ENCODE measurements around the gene STRN3. TPM values are rescaled to one million over a fixed set of nuclear protein-coding genes. Genes with fewer than 3 reads are reported as not detected.
"Not testable (repeated sequence)": the region's sequence is repeated elsewhere in the genome, so short reads cannot be mapped to it uniquely, and the experiment has no call there.

STRN3 gene
- total RNA-seq, 1 donor from 2014 or later, result 58.1 TPM

DNA sequence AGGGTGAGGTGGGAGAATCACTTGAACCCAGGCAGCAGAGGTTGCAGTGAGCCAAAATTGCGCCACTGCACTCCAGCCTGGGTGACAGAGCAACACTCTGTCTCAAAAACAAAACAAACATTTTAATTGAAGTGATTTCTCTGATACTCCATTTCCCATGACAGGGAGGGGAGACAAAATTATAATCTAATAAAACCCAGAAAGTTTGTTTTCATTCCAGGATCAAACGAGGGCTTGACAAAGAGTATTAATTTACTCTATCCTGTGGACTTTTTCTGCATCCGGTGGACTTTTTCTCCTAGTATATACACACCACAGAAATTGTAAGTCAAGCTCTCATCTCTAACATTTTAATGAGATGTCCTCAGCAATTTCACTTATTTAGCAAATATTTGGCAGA, 15.2 kb downstream of the STRN3 start:
- DNase-seq, result no peak
- Mint-ChIP-seq H3K9me3 (ENCODE audit: unreplicated experiment) (no peaks in the 10 kb centered on the region), H3K27ac (ENCODE audit: unreplicated experiment) (no peak overlapping the region), H3K4me3 (ENCODE audit: unreplicated experiment) (no peak overlapping the region), H3K27me3 (ENCODE audit: unreplicated experiment) (no peaks in the 10 kb centered on the region), H3K4me1 (ENCODE audit: low read depth, unreplicated experiment) (no peaks in the 10 kb centered on the region), H3K36me3 (ENCODE audit: unreplicated experiment) (no peaks in the 10 kb centered on the region)
- TF ChIP-seq, protein P1, sequence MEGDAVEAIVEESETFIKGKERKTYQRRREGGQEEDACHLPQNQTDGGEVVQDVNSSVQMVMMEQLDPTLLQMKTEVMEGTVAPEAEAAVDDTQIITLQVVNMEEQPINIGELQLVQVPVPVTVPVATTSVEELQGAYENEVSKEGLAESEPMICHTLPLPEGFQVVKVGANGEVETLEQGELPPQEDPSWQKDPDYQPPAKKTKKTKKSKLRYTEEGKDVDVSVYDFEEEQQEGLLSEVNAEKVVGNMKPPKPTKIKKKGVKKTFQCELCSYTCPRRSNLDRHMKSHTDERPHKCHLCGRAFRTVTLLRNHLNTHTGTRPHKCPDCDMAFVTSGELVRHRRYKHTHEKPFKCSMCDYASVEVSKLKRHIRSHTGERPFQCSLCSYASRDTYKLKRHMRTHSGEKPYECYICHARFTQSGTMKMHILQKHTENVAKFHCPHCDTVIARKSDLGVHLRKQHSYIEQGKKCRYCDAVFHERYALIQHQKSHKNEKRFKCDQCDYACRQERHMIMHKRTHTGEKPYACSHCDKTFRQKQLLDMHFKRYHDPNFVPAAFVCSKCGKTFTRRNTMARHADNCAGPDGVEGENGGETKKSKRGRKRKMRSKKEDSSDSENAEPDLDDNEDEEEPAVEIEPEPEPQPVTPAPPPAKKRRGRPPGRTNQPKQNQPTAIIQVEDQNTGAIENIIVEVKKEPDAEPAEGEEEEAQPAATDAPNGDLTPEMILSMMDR (IDR thresholded peaks at IDR 0.05; ENCODE audit: partially characterized antibody, unreplicated experiment), result no peak

DNA sequence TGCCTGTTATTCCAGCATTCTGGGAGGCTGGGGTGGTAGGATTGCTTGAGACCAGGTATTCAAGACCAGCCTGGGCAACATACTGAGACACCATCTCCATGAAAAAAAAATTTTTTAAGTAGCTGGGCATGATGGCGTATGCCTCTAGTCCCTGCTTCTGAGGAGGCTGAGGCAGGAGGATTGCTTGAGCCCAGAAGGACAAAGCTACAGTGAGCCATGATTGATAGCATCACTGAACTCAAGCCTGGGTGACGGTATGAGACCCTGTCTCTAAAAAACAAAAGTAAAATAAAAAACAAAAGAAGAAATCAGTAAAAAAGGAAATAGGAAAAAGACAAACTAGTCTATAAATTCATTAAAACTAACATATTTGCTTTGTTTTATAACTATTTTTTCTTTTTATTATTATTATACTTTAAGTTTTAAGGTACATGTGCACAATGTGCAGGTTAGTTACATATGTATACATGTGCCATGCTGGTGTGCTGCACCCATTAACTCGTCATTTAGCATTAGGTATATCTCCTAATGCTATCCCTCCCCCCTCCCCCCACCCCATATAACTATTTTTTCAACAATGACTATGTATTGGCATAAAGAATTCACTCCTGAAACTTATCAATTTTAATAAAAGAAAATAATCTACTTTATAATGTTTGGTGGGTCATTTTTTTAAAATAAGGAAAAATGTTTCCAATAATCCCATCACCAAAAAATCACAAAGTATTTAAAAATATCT, 16.2 kb downstream of the STRN3 start:
- H3K27ac Mint-ChIP-seq (ENCODE audit: unreplicated experiment), result no peak overlapping the region
- no peaks in the 10 kb centered on the region for H3K9me3 Mint-ChIP-seq (ENCODE audit: unreplicated experiment)
- TF ChIP-seq, protein P1 (IDR thresholded peaks at IDR 0.05; ENCODE audit: partially characterized antibody, unreplicated experiment), result no peak
- no peaks in the 10 kb centered on the region for H3K36me3 Mint-ChIP-seq (ENCODE audit: unreplicated experiment)
- no peaks in the 10 kb centered on the region for H3K27me3 Mint-ChIP-seq (ENCODE audit: unreplicated experiment)
- no peak overlapping the region for H3K4me3 Mint-ChIP-seq (ENCODE audit: unreplicated experiment)
- H3K4me1 Mint-ChIP-seq (ENCODE audit: low read depth, unreplicated experiment), result no peaks in the 10 kb centered on the region
- no peak for DNase-seq

DNA sequence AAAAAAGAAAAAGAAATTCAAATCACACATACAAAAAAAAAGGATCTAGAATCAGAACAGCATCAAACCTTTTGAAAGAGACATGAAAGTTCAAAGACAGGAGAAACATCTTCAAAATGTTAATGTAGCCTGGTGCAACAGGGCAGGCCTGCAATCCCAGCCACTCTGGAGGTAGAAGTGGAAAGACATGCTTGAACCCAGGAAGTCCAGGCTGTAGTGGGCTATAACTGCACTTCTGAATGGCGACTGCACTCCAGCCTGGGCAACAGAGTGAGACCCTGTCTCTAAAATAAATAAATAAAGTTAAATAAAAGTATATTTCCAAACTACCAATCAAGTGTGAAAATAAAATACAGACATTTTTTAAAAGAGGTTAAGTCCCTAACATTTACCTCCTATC, 19.5 kb downstream of the STRN3 start:
- Mint-ChIP-seq H3K4me3 (ENCODE audit: unreplicated experiment) (no peak overlapping the region), H3K36me3 (ENCODE audit: unreplicated experiment) (no peaks in the 10 kb centered on the region), H3K27ac (ENCODE audit: unreplicated experiment) (no peak overlapping the region), H3K4me1 (ENCODE audit: low read depth, unreplicated experiment) (no peaks in the 10 kb centered on the region), H3K9me3 (ENCODE audit: unreplicated experiment) (no peaks in the 10 kb centered on the region), H3K27me3 (ENCODE audit: unreplicated experiment) (no peaks in the 10 kb centered on the region)
- TF ChIP-seq, protein P1 (IDR thresholded peaks at IDR 0.05; ENCODE audit: partially characterized antibody, unreplicated experiment), result no peak
- DNase-seq, result no peak

DNA sequence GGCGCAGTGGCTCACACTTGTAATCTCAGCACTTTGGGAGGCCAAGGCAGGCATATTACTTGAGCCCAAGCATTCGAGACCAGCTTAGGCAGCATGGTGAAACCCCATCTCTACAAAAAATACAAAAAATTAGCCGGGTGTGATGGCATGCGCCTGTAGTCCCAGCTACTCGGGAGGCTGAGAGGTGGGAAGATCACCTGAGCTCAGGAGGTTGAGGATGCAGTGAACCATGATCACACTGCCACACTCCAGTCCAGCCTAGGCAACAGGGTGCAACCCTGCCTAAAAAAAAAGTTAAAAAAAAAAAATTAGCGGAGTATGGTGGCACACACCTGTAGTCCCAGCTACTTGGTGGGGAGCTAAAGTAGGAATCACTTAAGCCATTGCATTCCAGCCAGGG, 22.2 kb downstream of the STRN3 start:
- H3K27me3 Mint-ChIP-seq (ENCODE audit: unreplicated experiment); H3K9me3 Mint-ChIP-seq (ENCODE audit: unreplicated experiment); H3K4me3 Mint-ChIP-seq (ENCODE audit: unreplicated experiment); H3K4me1 Mint-ChIP-seq (ENCODE audit: low read depth, unreplicated experiment); DNase-seq; H3K36me3 Mint-ChIP-seq (ENCODE audit: unreplicated experiment); H3K27ac Mint-ChIP-seq (ENCODE audit: unreplicated experiment): not testable (repeated sequence)

DNA sequence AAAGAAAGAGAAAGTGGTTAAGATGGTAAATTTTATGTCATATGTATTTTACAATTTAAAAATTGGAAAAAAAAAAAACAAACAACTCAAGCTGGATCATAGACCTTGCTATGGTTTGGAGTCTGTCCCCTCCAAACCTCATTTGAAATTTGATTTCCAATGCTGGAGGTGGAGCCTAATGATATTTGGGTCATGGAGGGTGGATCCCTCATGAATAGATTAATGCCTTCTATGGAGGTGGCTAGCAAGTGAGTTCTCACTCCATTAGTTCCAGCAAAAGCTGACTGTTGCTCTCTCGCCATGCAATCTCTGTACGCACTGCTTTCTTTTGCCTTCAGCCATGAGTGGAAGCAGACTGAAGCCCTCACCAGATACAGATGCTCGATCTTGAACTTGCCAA, 22.9 kb downstream of the STRN3 start:
- Mint-ChIP-seq H3K27ac (ENCODE audit: unreplicated experiment) (no peak overlapping the region), H3K9me3 (ENCODE audit: unreplicated experiment) (peaks cover 2% of the 10 kb centered on the region), H3K4me3 (ENCODE audit: unreplicated experiment) (no peak overlapping the region), H3K27me3 (ENCODE audit: unreplicated experiment) (peaks cover 1% of the 10 kb centered on the region), H3K4me1 (ENCODE audit: low read depth, unreplicated experiment) (no peaks in the 10 kb centered on the region), H3K36me3 (ENCODE audit: unreplicated experiment) (peaks cover 7% of the 10 kb centered on the region)
- TF ChIP-seq, protein P1 (IDR thresholded peaks at IDR 0.05; ENCODE audit: partially characterized antibody, unreplicated experiment), result no peak
- no peak for DNase-seq
